GM06990 (cell line): ENCODE results near the gene PNPLA1.

Source experiments
- DNase-seq: peaks from one replicate; pipeline ENCODE4 v3.0.0-alpha.2; 2011; ENCODE audit not compliant: insufficient read length; ENCODE audit errors: extremely low read depth
- H3K27me3 ChIP-seq: replicated peaks from 2 replicates; pipeline ENCODE4 v1.6.0; 2011; ENCODE audit warnings: low read length; ENCODE audit not compliant: control insufficient read depth, insufficient read depth
- H3K36me3 ChIP-seq: 2 replicates; pipeline ENCODE4 v1.5.1; 2011; ENCODE audit warnings: low read length; ENCODE audit not compliant: control insufficient read depth, insufficient read depth
- H3K4me3 ChIP-seq: replicated peaks from 2 replicates; pipeline ENCODE4 v1.5.1; 2011; ENCODE audit warnings: low read depth, mild to moderate bottlenecking, control low read depth, low read length
- CTCF ChIP-seq: IDR thresholded peaks from 2 replicates; pipeline ENCODE4 v1.5.1; 2011; ENCODE audit warnings: low read length, control low read depth, mild to moderate bottlenecking, inconsistent platforms; ENCODE audit not compliant: insufficient read depth, poor library complexity, severe bottlenecking

The PNPLA1 gene

GRCh38 chr6:36235309-36235708 is 34.6 kb upstream of the PNPLA1 start:
- DNase-seq, result no peak
- peaks cover 2% of the 10 kb centered on the region; the same call in 1 of the 2 replicates for H3K36me3 ChIP-seq
- H3K27me3 ChIP-seq, result no peaks in the 10 kb centered on the region
- H3K4me3 ChIP-seq, result no peak overlapping the region
- TF ChIP-seq CTCF, result no peak

- TF ChIP-seq CTCF, result no peak
- H3K27me3 ChIP-seq, result no peaks in the 10 kb centered on the region
- no peak for DNase-seq
- no peak overlapping the region for H3K4me3 ChIP-seq
- H3K36me3 ChIP-seq, result peaks cover 2% of the 10 kb centered on the region; the same call in 1 of the 2 replicates
Observed at GRCh38 chr6:36235862-36236261, 34.0 kb upstream of the PNPLA1 start.

GRCh38 chr6:36239774-36240173 is 30.1 kb upstream of the PNPLA1 start:
- Histone ChIP-seq H3K36me3 (no peaks in the 10 kb centered on the region), H3K27me3 (no peaks in the 10 kb centered on the region; the same call in 1 of the 2 replicates), H3K4me3 (no peak overlapping the region)
- TF ChIP-seq CTCF, result no peak
- no peak for DNase-seq

GRCh38 chr6:36241728-36242127 is 28.1 kb upstream of the PNPLA1 start:
- DNase-seq, result peak; percentile 70
- H3K4me3 ChIP-seq, result no peak overlapping the region; the same call in 1 of the 2 replicates
- H3K27me3 ChIP-seq, result no peaks in the 10 kb centered on the region; the same call in 1 of the 2 replicates
- H3K36me3 ChIP-seq, result no peaks in the 10 kb centered on the region
- TF ChIP-seq CTCF, result no peak

GRCh38 chr6:36242161-36242560 is 27.7 kb upstream of the PNPLA1 start:
- no peak for TF ChIP-seq CTCF

GRCh38 chr6:36242626-36243025 is 27.2 kb upstream of the PNPLA1 start:
- H3K36me3 ChIP-seq, result no peaks in the 10 kb centered on the region
- H3K27me3 ChIP-seq, result no peaks in the 10 kb centered on the region; the same call in 1 of the 2 replicates
- no peak overlapping the region for H3K4me3 ChIP-seq
- no peak for TF ChIP-seq CTCF
- DNase-seq, result no peak

More at GRCh38 chr6:36242161-36242560, 27.7 kb upstream of the PNPLA1 start:
- DNase-seq, result no peak
- Histone ChIP-seq H3K36me3 (no peaks in the 10 kb centered on the region), H3K4me3 (no peak overlapping the region; the same call in 1 of the 2 replicates), H3K27me3 (no peaks in the 10 kb centered on the region; the same call in 1 of the 2 replicates)
